Measurements from ENCODE around the gene TCF7L1. TPM values are rescaled to one million over a fixed set of nuclear protein-coding genes. Genes with fewer than 3 reads are reported as not detected.

Gene TCF7L1
- total and polyA plus RNA-seq, 9 of the 15 experiments (the other 6 are each of a cell fraction or from before 2014, with no cell fraction given): 0.03 to 0.11 (median 0.07) TPM; not detected in 5

DNA sequence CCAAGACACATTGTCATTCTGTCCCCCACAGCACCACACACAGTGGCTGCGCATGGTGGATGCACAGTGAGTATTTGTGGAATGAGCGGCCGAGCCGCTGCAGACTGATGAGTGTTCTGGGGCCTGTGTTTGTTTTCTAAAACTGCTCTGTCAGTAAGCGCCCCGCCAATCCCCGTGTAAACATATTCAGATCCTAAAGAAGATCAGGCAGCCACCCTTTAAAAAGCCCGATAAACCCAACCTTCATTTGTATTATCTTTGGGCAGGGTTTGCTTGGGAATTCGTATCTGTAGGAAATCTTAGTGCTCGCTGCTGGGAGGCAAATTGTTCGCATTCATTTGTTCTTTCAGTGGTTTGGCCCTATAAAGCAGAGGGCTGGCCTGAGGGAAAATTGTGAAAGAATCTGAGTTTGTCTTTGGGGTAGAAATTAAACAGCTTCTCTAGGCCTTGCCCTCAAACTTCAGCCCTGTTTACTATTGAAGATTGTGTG, 126.0 kb downstream of the TCF7L1 start:
- intact Hi-C loops (cut with micrococcal nuclease): no loop called here
- TF ChIP-seq TAL1 (IDR thresholded peaks at IDR 0.05): no peak
- TF ChIP-seq, protein P1, sequence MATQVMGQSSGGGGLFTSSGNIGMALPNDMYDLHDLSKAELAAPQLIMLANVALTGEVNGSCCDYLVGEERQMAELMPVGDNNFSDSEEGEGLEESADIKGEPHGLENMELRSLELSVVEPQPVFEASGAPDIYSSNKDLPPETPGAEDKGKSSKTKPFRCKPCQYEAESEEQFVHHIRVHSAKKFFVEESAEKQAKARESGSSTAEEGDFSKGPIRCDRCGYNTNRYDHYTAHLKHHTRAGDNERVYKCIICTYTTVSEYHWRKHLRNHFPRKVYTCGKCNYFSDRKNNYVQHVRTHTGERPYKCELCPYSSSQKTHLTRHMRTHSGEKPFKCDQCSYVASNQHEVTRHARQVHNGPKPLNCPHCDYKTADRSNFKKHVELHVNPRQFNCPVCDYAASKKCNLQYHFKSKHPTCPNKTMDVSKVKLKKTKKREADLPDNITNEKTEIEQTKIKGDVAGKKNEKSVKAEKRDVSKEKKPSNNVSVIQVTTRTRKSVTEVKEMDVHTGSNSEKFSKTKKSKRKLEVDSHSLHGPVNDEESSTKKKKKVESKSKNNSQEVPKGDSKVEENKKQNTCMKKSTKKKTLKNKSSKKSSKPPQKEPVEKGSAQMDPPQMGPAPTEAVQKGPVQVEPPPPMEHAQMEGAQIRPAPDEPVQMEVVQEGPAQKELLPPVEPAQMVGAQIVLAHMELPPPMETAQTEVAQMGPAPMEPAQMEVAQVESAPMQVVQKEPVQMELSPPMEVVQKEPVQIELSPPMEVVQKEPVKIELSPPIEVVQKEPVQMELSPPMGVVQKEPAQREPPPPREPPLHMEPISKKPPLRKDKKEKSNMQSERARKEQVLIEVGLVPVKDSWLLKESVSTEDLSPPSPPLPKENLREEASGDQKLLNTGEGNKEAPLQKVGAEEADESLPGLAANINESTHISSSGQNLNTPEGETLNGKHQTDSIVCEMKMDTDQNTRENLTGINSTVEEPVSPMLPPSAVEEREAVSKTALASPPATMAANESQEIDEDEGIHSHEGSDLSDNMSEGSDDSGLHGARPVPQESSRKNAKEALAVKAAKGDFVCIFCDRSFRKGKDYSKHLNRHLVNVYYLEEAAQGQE (IDR thresholded peaks at IDR 0.05; ENCODE audit: borderline replicate concordance): no peak
- TF ChIP-seq, protein P1 (CRISPR knock-in tag; IDR thresholded peaks at IDR 0.05; ENCODE audit: low read depth): no peak
- no peak for TF ChIP-seq ZNF184 (CRISPR knock-in tag; IDR thresholded peaks at IDR 0.05)
- no peak for TF ChIP-seq ZNF212 (CRISPR knock-in tag; IDR thresholded peaks at IDR 0.05)
- TF ChIP-seq CREM (IDR thresholded peaks at IDR 0.05; ENCODE audit: low read depth): no peak
- no peak for TF ChIP-seq ATF4 (CRISPR knock-in tag; IDR thresholded peaks at IDR 0.05)
- no peak for TF ChIP-seq BCL6 (CRISPR knock-in tag; IDR thresholded peaks at IDR 0.05)
- no peak for TF ChIP-seq ZKSCAN8 (CRISPR knock-in tag; IDR thresholded peaks at IDR 0.05)
- TF ChIP-seq, protein P2, sequence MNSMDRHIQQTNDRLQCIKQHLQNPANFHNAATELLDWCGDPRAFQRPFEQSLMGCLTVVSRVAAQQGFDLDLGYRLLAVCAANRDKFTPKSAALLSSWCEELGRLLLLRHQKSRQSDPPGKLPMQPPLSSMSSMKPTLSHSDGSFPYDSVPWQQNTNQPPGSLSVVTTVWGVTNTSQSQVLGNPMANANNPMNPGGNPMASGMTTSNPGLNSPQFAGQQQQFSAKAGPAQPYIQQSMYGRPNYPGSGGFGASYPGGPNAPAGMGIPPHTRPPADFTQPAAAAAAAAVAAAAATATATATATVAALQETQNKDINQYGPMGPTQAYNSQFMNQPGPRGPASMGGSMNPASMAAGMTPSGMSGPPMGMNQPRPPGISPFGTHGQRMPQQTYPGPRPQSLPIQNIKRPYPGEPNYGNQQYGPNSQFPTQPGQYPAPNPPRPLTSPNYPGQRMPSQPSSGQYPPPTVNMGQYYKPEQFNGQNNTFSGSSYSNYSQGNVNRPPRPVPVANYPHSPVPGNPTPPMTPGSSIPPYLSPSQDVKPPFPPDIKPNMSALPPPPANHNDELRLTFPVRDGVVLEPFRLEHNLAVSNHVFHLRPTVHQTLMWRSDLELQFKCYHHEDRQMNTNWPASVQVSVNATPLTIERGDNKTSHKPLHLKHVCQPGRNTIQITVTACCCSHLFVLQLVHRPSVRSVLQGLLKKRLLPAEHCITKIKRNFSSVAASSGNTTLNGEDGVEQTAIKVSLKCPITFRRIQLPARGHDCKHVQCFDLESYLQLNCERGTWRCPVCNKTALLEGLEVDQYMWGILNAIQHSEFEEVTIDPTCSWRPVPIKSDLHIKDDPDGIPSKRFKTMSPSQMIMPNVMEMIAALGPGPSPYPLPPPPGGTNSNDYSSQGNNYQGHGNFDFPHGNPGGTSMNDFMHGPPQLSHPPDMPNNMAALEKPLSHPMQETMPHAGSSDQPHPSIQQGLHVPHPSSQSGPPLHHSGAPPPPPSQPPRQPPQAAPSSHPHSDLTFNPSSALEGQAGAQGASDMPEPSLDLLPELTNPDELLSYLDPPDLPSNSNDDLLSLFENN (IDR thresholded peaks at IDR 0.05; ENCODE audit: low read depth in 2 of 2, low read length in 2 of 2): no peak
- no peak for TF ChIP-seq MED1 (CRISPR knock-in tag; IDR thresholded peaks at IDR 0.05; ENCODE audit: borderline replicate concordance)

More for the DNA sequence above, 126.0 kb downstream of the TCF7L1 start:
- Histone ChIP-seq H3K4me3 (no peak overlapping the region), H3K27me3 (ENCODE audit: control insufficient read depth in 2 of 2, insufficient read depth in 2 of 2, low read length in 2 of 2) (peaks cover 39 to 70% of the 10 kb centered on the region in 2 experiments; a peak in 3 of 5 replicates), H3K4me1 (replicated peaks in 1 of 2; ENCODE audit: control insufficient read depth in 2 of 2, insufficient read depth in 2 of 2, low read length in 2 of 2) (0 out of 5 replicates have a peak, but pooled peaks cover 0 to 3% of the 10 kb centered on the region in 2 experiments), H3K4me2 (ENCODE audit: insufficient read depth, low read length) (no peak overlapping the region), H3K36me3 (ENCODE audit: control insufficient read depth, insufficient read depth, low read length) (no peaks in the 10 kb centered on the region), H3K79me2 (ENCODE audit: control insufficient read depth, insufficient read depth, low read length) (no peaks in the 10 kb centered on the region), H4K20me1 (replicated peaks; ENCODE audit: control insufficient read depth, insufficient read depth, low read length) (no peaks in the 10 kb centered on the region), H2AFZ (ENCODE audit: low read depth, low read length) (no peak overlapping the region), H3K9me3 (replicated peaks; ENCODE audit: control insufficient read depth, insufficient read depth, low read depth, low read length) (no peaks in the 10 kb centered on the region), H3K9ac (ENCODE audit: insufficient read depth in 1 of 2, low read depth in 2 of 2, low read length in 2 of 2) (no peak overlapping the region), H3K9me1 (ENCODE audit: control insufficient read depth, insufficient read depth, low read length) (no peaks in the 10 kb centered on the region), H3K27ac (ENCODE audit: extremely low read depth, low read depth, low read length) (no peak overlapping the region)
- CTCF ChIA-PET (ENCODE audit: low intra/inter-chr PET ratio): no interaction called here
- no peak for FAIRE-seq
- in situ Hi-C loops (cut with MboI): no loop called here
- no TSS peak for BruUV-seq (replicated peaks)
- ATAC-seq: peak; percentile 61
- POLR2A ChIA-PET: interaction anchor here (0.5 kb wide), 1 partner anchor 88 kb away, joined by 3 read pairs; no protein-coding TSS in a partner anchor
- DNase-seq (ENCODE audit: extremely low read depth in 1 of 4, low spot score in 3 of 4): no peak
- 5% methylated on average over 11 of the region's 11 CpGs for WGBS (ENCODE audit: insufficient coverage, low coverage, missing lambda C conversion rate)

Data from K562 (cell line).